KMS-11 (cell line): ENCODE data around the gene C2orf92.

Experiments used
- H2AFZ ChIP-seq: fragments of 200-600 bp; sonication (generic); 2 replicates; pipeline ENCODE4 v1.6.1; 2016; ENCODE audit warnings: antibody characterized with exemption, mixed run types, low read depth
- H3K27ac ChIP-seq: fragments of 200-600 bp; sonication (generic); 2 replicates; pipeline ENCODE4 v1.6.1; 2016; ENCODE audit warnings: mild to moderate bottlenecking, mixed run types
- H3K27me3 ChIP-seq: fragments of 200-600 bp; sonication (generic); 2 replicates; pipeline ENCODE4 v1.6.1; 2017; ENCODE audit warnings: mild to moderate bottlenecking, low read depth, mixed run types, moderate library complexity; ENCODE audit not compliant: insufficient read depth
- H3K36me3 ChIP-seq: fragments of 200-600 bp; sonication (generic); 2 replicates; pipeline ENCODE4 v1.6.1; 2017; ENCODE audit warnings: mild to moderate bottlenecking, mixed run types; ENCODE audit not compliant: insufficient read depth
- H3K4me1 ChIP-seq: fragments of 200-600 bp; sonication (generic); 2 replicates; pipeline ENCODE4 v1.6.1; 2016; ENCODE audit warnings: mild to moderate bottlenecking, low read depth, mixed run types; ENCODE audit not compliant: poor library complexity, severe bottlenecking
- H3K4me2 ChIP-seq: fragments of 200-600 bp; sonication (generic); 2 replicates; pipeline ENCODE4 v1.7.0; 2016; ENCODE audit warnings: mild to moderate bottlenecking, mixed run types
- H3K4me3 ChIP-seq: fragments of 200-600 bp; sonication (generic); IDR thresholded peaks from 2 replicates; pipeline ENCODE4 v1.6.1; 2017; ENCODE audit warnings: low read depth, low read length, mixed read lengths; ENCODE audit not compliant: insufficient read depth
- H3K79me2 ChIP-seq: fragments of 200-600 bp; sonication (generic); 2 replicates; pipeline ENCODE4 v1.6.1; 2016; ENCODE audit warnings: low read depth, mixed run types; ENCODE audit not compliant: insufficient read depth
- H3K9ac ChIP-seq: fragments of 200-600 bp; sonication (generic); 2 replicates; pipeline ENCODE4 v1.6.1; 2016; ENCODE audit warnings: mild to moderate bottlenecking, mixed run types
- H4K20me1 ChIP-seq: fragments of 200-600 bp; sonication (generic); 2 replicates; pipeline ENCODE4 v1.6.1; 2016; ENCODE audit warnings: mild to moderate bottlenecking, mixed run types; ENCODE audit not compliant: insufficient read depth
- CTCF ChIP-seq: fragments of 200-600 bp; sonication (generic); conservative IDR thresholded peaks from 2 replicates; pipeline ENCODE4 v1.6.1; 2017; ENCODE audit warnings: low read depth, mild to moderate bottlenecking, antibody characterized with exemption, low read length, moderate library complexity, mixed read lengths

Gene C2orf92

GRCh38 chr2:97722227-97722626 lies 52.7 kb downstream of the C2orf92 start:
- H3K79me2 ChIP-seq = no peaks in the 10 kb centered on the region
- no peaks in the 10 kb centered on the region for H3K4me1 ChIP-seq
- no peak for TF ChIP-seq CTCF
- H3K9ac ChIP-seq = no peak overlapping the region
- H3K27ac ChIP-seq = no peak overlapping the region
- no peak overlapping the region for H3K4me2 ChIP-seq
- no peaks in the 10 kb centered on the region for H4K20me1 ChIP-seq
- no peaks in the 10 kb centered on the region for H3K27me3 ChIP-seq
- no peaks in the 10 kb centered on the region for H3K36me3 ChIP-seq
- H2AFZ ChIP-seq = no peak overlapping the region
- no peak overlapping the region for H3K4me3 ChIP-seq

- no peaks in the 10 kb centered on the region for H3K36me3 ChIP-seq
- no peaks in the 10 kb centered on the region for H3K79me2 ChIP-seq
- H2AFZ ChIP-seq = no peak overlapping the region
- H3K4me3 ChIP-seq = no peak overlapping the region
- H3K4me2 ChIP-seq = no peak overlapping the region
- TF ChIP-seq CTCF = no peak
- H3K27me3 ChIP-seq = no peaks in the 10 kb centered on the region
- no peak overlapping the region for H3K27ac ChIP-seq
- H4K20me1 ChIP-seq = no peaks in the 10 kb centered on the region
- H3K4me1 ChIP-seq = no peaks in the 10 kb centered on the region
- H3K9ac ChIP-seq = no peak overlapping the region
Observed at GRCh38 chr2:97723156-97724072, 53.9 kb downstream of the C2orf92 start.

DNA sequence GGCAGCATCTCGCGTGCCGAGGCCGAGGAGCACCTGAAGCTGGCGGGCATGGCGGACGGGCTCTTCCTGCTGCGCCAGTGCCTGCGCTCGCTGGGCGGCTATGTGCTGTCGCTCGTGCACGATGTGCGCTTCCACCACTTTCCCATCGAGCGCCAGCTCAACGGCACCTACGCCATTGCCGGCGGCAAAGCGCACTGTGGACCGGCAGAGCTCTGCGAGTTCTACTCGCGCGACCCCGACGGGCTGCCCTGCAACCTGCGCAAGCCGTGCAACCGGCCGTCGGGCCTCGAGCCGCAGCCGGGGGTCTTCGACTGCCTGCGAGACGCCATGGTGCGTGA lies 54.5 kb downstream of the C2orf92 start:
- Histone ChIP-seq H3K9ac (no peak overlapping the region), H2AFZ (no peak overlapping the region)

GRCh38 chr2:97724501-97724900 lies 55.0 kb downstream of the C2orf92 start:
- no peaks in the 10 kb centered on the region for H3K79me2 ChIP-seq
- no peak overlapping the region for H3K27ac ChIP-seq
- no peaks in the 10 kb centered on the region for H3K36me3 ChIP-seq
- H3K9ac ChIP-seq = no peak overlapping the region
- no peak overlapping the region for H3K4me2 ChIP-seq
- no peak for TF ChIP-seq CTCF
- no peaks in the 10 kb centered on the region for H3K4me1 ChIP-seq
- no peaks in the 10 kb centered on the region for H3K27me3 ChIP-seq
- no peak overlapping the region for H2AFZ ChIP-seq
- H4K20me1 ChIP-seq = no peaks in the 10 kb centered on the region
- no peak overlapping the region for H3K4me3 ChIP-seq

More for the DNA sequence above, 54.5 kb downstream of the C2orf92 start:
- no peaks in the 10 kb centered on the region for H3K79me2 ChIP-seq
- H3K27me3 ChIP-seq = no peaks in the 10 kb centered on the region
- H3K4me3 ChIP-seq = no peak overlapping the region
- TF ChIP-seq CTCF = no peak
- H3K36me3 ChIP-seq = no peaks in the 10 kb centered on the region
- no peak overlapping the region for H3K27ac ChIP-seq
- no peak overlapping the region for H3K4me2 ChIP-seq
- no peaks in the 10 kb centered on the region for H3K4me1 ChIP-seq
- H4K20me1 ChIP-seq = no peaks in the 10 kb centered on the region
